ENCODE results near the gene COL4A2. TPM values are rescaled to one million over a fixed set of nuclear protein-coding genes. Genes with fewer than 3 reads are reported as not detected.

COL4A2 gene
- polyA plus RNA-seq, 1 experiment = 886 TPM

- Histone ChIP-seq H3K4me3 (ENCODE audit: low read depth, low read length) (no peak overlapping the region), H3K36me3 (ENCODE audit: control insufficient read depth, insufficient read depth, low read length) (no peaks in the 10 kb centered on the region), H3K27me3 (ENCODE audit: control insufficient read depth, insufficient read depth, low read length) (no peaks in the 10 kb centered on the region)
- CTCF ChIA-PET = interaction anchor here (1.1 to 1.3 kb wide), 2 partner anchors 9 to 171 kb away, joined by 3 read pairs; no protein-coding TSS in a partner anchor
- TF ChIP-seq CTCF (IDR thresholded peaks at IDR 0.05; ENCODE audit: insufficient read depth, low read depth, low read length) = no peak
- POLR2A ChIA-PET = interaction anchor here (0.6 kb wide), 1 partner anchor 141 kb away, joined by 3 read pairs; no protein-coding TSS in a partner anchor
- DNase-seq (ENCODE audit: low read depth) = no peak
Measured at GRCh38 chr13:110421061-110421460, 114.0 kb downstream of the COL4A2 start.

- DNase-seq (ENCODE audit: low read depth) = no peak
- POLR2A ChIA-PET = no interaction called here
- CTCF ChIA-PET = interaction anchor here (0.7 to 1.7 kb wide), 4 partner anchors 10 to 201 kb away, joined by 3 to 5 read pairs (median 4); no protein-coding TSS in a partner anchor
- no peak overlapping the region for H3K4me3 ChIP-seq (ENCODE audit: low read depth, low read length)
- H3K27me3 ChIP-seq (ENCODE audit: control insufficient read depth, insufficient read depth, low read length) = no peaks in the 10 kb centered on the region
- H3K36me3 ChIP-seq (ENCODE audit: control insufficient read depth, insufficient read depth, low read length) = no peaks in the 10 kb centered on the region
- TF ChIP-seq CTCF (IDR thresholded peaks at IDR 0.05; ENCODE audit: insufficient read depth, low read depth, low read length) = no peak
Measured at GRCh38 chr13:110421696-110422385, 114.8 kb downstream of the COL4A2 start.

- ChIA-PET POLR2A (no interaction called here), CTCF (interaction anchor here (0.7 to 1.7 kb wide), 4 partner anchors 11 to 202 kb away, joined by 3 to 5 read pairs (median 4); no protein-coding TSS in a partner anchor)
- DNase-seq (ENCODE audit: low read depth) = no peak
- TF ChIP-seq CTCF (IDR thresholded peaks at IDR 0.05; ENCODE audit: insufficient read depth, low read depth, low read length) = no peak
- no peaks in the 10 kb centered on the region for H3K27me3 ChIP-seq (ENCODE audit: control insufficient read depth, insufficient read depth, low read length)
- no peak overlapping the region for H3K4me3 ChIP-seq (ENCODE audit: low read depth, low read length)
- peaks cover 1% of the 10 kb centered on the region; the same call in 1 of the 2 replicates for H3K36me3 ChIP-seq (ENCODE audit: control insufficient read depth, insufficient read depth, low read length)
Measured at GRCh38 chr13:110422913-110423688, 116.0 kb downstream of the COL4A2 start.

- ChIA-PET CTCF (interaction anchor here (0.7 kb wide), 1 partner anchor 207 kb away, joined by 3 read pairs; no protein-coding TSS in a partner anchor), POLR2A (no interaction called here)
- Histone ChIP-seq H3K4me3 (ENCODE audit: low read depth, low read length) (no peak overlapping the region), H3K36me3 (ENCODE audit: control insufficient read depth, insufficient read depth, low read length) (peaks cover 4% of the 10 kb centered on the region; the same call in 1 of the 2 replicates), H3K27me3 (ENCODE audit: control insufficient read depth, insufficient read depth, low read length) (no peaks in the 10 kb centered on the region)
- DNase-seq (ENCODE audit: low read depth) = no peak
- no peak for TF ChIP-seq CTCF (IDR thresholded peaks at IDR 0.05; ENCODE audit: insufficient read depth, low read depth, low read length)
Measured at GRCh38 chr13:110423689-110424302, 116.7 kb downstream of the COL4A2 start.
